T-helper 2 cell treated with Interferon-gamma antibody and Interleukin-4, amounts not matched to agents 5 μg/mL and 100 μg/mL, for 36 hours (primary cell): ENCODE data around the gene TMOD4.
A peak's percentile ranks its signal among the peaks of the same experiment; 100 is the strongest.
"Not testable (repeated sequence)": the region's sequence is repeated elsewhere in the genome, so short reads cannot be mapped to it uniquely, and the experiment has no call there.

ENCODE experiments used
- DNase-seq: peaks from one replicate; pipeline ENCODE4 v3.0.0; 2021; ENCODE audit warnings: low spot score
- H3K27ac Mint-ChIP-seq: one replicate; pipeline ENCODE4 v1.8.0; 2021; ENCODE audit warnings: mild to moderate bottlenecking, mixed read lengths
- H3K27me3 Mint-ChIP-seq: one replicate; pipeline ENCODE4 v1.8.0; 2021; ENCODE audit warnings: low read depth, mixed read lengths
- H3K36me3 Mint-ChIP-seq: one replicate; pipeline ENCODE4 v1.8.0; 2021; ENCODE audit warnings: low read depth, mixed read lengths
- H3K4me1 Mint-ChIP-seq: one replicate; pipeline ENCODE4 v1.8.0; 2021; ENCODE audit warnings: low read depth, mixed read lengths
- H3K4me3 Mint-ChIP-seq: one replicate; pipeline ENCODE4 v1.8.0; 2022; ENCODE audit warnings: mild to moderate bottlenecking, moderate library complexity, mixed read lengths
- H3K9me3 Mint-ChIP-seq: one replicate; pipeline ENCODE4 v1.8.0; 2021; ENCODE audit warnings: mixed read lengths

TMOD4 gene

DNA sequence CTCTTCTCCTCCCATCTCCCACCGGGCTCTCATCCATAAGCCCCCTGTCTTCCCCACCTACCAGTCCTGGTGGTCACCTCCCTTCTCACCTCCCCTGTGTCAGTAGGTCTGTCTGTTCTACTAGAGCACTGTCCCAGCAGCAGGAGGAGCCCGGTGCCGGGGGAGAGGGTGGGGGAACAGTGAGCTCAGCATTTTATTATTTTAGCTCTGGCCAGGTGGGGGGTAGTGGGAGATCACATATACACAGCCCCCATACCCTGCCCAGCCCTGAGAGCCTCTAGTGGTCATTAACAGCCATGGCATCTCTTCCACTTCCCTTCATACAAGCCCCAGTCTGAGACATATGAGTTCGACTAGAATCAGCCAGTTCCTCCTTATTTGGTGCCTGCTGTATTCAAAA lies at the start of gene TMOD4:
TMOD4 (minus strand) TSS at position 119 of the 400 bp plus-strand sequence. CDS start 1,106 bp downstream, outside the sequence.
- Mint-ChIP-seq H3K9me3 (no peaks in the 10 kb centered on the region), H3K27me3 (no peaks in the 10 kb centered on the region), H3K36me3 (peaks cover 44% of the 10 kb centered on the region), H3K4me3 (no peak within 1 kb of the TSS), H3K4me1 (no peaks in the 10 kb centered on the region), H3K27ac (no peak within 1 kb of the TSS)
- no peak for DNase-seq

DNA sequence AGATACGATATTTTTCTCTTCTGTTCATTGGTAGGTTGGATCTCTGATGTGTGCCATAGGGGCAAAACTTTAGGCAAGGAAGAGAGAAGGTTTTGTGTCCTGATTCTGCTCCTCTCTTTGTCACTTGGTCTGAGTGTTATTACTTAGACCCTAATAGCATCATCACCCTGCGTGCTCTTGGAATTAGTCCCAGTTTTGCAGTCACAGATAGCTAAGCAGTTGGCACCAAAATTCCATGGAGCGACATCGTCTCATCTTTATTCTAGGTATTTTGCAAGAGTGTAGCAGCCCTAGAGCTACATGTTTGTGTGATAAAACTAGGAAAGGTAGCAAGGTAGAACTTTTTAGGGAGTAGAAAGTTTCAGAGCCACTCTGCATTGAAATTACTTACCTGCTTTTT lies 46.3 kb upstream of the TMOD4 start:
- Mint-ChIP-seq H3K9me3 (no peaks in the 10 kb centered on the region), H3K4me3 (no peak overlapping the region), H3K27ac (no peak overlapping the region), H3K36me3 (peaks cover 7% of the 10 kb centered on the region), H3K4me1 (no peaks in the 10 kb centered on the region), H3K27me3 (no peaks in the 10 kb centered on the region)
- no peak for DNase-seq

DNA sequence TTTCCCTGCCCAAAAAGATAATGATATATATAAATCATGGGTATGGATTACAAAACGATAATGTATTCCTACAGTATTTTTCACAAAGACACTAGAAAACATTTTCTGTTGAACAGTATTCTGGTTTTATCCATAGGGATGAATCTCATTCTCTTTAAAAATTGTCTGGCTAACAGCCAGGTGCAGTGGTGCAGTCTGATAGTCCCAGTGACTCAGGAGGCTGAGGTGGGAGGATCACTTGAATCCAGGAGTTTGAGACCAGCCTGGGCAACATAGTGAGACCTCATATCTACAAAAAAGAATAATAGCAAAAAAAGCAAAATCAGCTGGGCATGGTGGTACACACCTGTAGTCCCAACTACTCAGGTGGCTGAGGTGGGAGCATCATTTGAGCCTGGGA lies 45.8 kb upstream of the TMOD4 start:
- peaks cover 4% of the 10 kb centered on the region for H3K36me3 Mint-ChIP-seq
- H3K27me3 Mint-ChIP-seq: no peaks in the 10 kb centered on the region
- DNase-seq: no peak
- no peak overlapping the region for H3K4me3 Mint-ChIP-seq
- H3K27ac Mint-ChIP-seq: peak overlapping the region; percentile 15
- no peaks in the 10 kb centered on the region for H3K4me1 Mint-ChIP-seq
- H3K9me3 Mint-ChIP-seq: no peaks in the 10 kb centered on the region

DNA sequence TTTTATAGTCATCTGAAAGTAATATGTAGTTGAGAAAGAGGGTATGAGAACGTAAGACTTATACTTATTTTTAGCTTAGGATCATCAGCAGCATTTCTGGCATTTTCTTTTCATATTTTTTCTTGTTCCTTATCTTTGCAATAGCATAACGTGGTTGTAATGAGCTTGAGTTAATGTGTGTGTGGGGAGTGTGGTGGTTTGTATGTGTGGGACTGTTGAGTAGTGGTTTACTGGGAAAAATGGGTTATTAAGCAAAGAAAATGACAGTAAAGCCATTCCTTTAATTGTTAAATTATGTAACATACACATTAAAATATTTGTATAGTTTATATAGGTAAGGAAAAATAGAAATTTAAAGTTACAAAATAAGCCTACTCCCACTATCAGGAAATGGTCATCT lies 37.8 kb upstream of the TMOD4 start:
- no peaks in the 10 kb centered on the region for H3K27me3 Mint-ChIP-seq
- peaks cover 32% of the 10 kb centered on the region for H3K4me1 Mint-ChIP-seq
- no peak overlapping the region for H3K4me3 Mint-ChIP-seq
- H3K27ac Mint-ChIP-seq: no peak overlapping the region
- DNase-seq: no peak
- peaks cover 26% of the 10 kb centered on the region for H3K36me3 Mint-ChIP-seq
- no peaks in the 10 kb centered on the region for H3K9me3 Mint-ChIP-seq

DNA sequence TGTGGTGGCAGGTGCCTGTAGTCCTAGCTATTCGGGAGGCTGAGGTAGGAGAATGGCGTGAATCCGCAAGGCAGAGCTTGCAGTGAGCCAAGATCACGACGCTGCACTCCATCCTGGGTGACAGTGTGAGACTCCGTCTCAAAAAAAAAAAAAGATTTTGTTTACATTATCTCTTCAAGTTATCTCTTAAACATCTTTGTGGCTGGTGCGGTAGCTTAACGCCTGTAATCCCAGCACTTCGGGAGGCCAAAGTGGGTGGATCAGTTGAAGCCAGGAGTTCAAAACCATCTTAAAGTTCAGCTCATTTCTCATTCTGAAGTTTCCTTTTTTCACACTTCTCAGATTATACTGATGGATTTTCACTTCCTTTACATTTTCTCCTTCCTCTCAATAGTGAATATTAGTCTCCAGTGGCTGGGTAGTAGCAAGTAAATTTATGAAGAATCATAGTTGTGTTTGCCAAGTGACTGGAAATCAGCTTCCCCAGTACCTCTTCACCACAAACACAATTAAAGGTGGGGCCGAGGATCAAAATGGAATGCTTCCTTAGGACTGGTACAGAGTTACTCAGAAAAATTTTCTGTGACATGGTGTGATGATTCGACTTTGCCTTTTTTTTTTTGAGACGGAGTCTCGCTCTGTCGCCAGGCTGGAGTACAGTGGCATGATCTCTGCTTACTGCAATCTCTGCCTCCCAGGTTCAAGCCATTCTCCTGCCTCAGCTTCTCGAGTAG lies 36.4 kb upstream of the TMOD4 start:
- DNase-seq: peak; percentile 47
- peak overlapping the region; percentile 89 for H3K27ac Mint-ChIP-seq
- H3K4me3 Mint-ChIP-seq: peak overlapping the region; percentile 81
- H3K4me1 Mint-ChIP-seq: peaks cover 32% of the 10 kb centered on the region
- H3K9me3 Mint-ChIP-seq: no peaks in the 10 kb centered on the region
- H3K36me3 Mint-ChIP-seq: peaks cover 33% of the 10 kb centered on the region
- H3K27me3 Mint-ChIP-seq: no peaks in the 10 kb centered on the region

DNA sequence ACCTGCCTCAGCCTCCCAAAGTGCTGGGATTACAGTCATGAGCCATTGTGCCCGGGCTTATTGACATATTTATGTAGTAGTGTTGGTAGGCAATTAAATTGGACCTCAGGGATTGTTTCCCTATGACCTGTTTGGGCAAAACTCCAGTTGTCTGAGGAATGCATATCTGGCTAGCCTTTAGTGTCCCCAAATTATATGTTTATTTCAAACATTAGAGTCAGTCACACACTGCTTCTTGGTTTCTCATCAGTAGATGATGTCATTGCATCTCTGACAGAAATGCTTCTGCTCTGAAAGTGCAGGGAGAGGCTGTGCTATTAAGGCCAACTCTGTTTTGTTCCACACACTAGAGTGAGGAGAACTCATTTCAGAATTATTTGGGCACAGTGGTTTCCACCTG lies 35.0 kb upstream of the TMOD4 start:
- peak overlapping the region; percentile 46 for H3K4me3 Mint-ChIP-seq
- no peaks in the 10 kb centered on the region for H3K9me3 Mint-ChIP-seq
- peaks cover 39% of the 10 kb centered on the region for H3K36me3 Mint-ChIP-seq
- peaks cover 28% of the 10 kb centered on the region for H3K4me1 Mint-ChIP-seq
- H3K27ac Mint-ChIP-seq: peak overlapping the region; percentile 49
- H3K27me3 Mint-ChIP-seq: no peaks in the 10 kb centered on the region
- no peak for DNase-seq

DNA sequence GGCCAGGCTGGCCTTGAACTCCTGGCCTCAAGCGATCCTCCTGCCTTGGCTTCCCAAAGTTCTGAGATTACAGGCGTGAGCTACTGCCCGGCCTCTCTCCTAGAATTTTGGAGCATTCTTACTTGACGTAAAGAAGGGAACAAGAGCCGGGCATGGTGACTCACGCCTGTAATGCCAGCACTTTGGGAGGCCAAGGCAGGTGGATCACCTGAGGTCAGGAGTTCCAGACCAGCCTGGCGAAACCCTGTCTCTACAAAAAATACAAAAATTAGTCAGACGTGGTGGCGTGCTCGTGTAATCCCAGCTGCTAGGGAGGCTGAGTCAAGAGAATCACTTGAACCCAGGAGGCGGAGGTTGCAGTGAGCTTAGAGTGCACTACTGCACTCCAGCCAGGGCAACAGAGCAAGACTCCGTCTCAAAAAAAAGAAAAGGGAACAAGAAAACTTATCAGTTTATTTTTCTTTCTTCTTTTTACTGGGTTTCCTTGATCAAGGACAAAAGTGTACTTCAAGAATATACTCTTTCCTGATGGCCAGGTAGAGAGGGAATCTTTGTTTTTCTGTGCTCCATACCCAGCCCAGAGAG lies 29.7 kb upstream of the TMOD4 start:
- H3K4me3 Mint-ChIP-seq, DNase-seq, H3K27me3 Mint-ChIP-seq, H3K27ac Mint-ChIP-seq, H3K9me3 Mint-ChIP-seq: not testable (repeated sequence)
- H3K4me1 Mint-ChIP-seq: peaks cover 13% of the 10 kb centered on the region
- H3K36me3 Mint-ChIP-seq: peaks cover 28% of the 10 kb centered on the region

DNA sequence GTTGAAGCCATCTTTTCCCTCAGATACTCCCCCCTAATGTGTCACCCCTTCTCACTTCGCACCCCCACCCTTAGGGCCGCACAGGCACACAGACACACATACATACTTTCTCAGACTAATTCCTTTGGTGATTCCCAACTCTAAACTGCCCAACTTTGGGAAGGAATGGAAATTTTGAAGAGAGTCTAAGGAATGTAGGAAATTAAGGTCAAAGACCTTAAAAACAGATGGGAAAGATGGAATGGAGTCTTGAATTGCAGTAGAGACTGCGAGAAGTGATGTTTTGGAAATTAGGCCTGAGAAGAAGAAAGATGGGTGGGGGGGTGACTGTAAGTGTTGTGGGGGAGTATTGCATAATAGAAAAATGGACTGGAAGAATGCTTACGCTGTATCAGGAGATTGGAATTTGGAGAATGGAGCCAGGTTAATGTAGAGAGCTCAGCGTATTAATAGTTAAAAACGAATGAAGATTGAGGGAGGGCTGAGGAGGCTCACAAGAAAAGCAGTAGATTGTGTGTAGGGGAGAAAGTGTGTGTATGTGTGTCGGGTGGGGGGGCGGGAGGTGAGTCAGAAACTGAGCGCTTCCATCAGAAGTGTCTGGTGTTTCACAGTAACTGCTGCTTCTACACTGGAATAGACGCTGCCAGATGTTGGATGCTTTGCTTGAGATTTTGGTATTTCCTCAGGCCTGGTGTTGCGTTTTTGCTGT lies 24.2 kb upstream of the TMOD4 start:
- Mint-ChIP-seq H3K36me3 (peaks cover 17% of the 10 kb centered on the region), H3K4me1 (peaks cover 34% of the 10 kb centered on the region), H3K27me3 (no peaks in the 10 kb centered on the region), H3K9me3 (no peaks in the 10 kb centered on the region), H3K27ac (peak overlapping the region; percentile 93), H3K4me3 (peak overlapping the region; percentile 99)
- DNase-seq: no peak

DNA sequence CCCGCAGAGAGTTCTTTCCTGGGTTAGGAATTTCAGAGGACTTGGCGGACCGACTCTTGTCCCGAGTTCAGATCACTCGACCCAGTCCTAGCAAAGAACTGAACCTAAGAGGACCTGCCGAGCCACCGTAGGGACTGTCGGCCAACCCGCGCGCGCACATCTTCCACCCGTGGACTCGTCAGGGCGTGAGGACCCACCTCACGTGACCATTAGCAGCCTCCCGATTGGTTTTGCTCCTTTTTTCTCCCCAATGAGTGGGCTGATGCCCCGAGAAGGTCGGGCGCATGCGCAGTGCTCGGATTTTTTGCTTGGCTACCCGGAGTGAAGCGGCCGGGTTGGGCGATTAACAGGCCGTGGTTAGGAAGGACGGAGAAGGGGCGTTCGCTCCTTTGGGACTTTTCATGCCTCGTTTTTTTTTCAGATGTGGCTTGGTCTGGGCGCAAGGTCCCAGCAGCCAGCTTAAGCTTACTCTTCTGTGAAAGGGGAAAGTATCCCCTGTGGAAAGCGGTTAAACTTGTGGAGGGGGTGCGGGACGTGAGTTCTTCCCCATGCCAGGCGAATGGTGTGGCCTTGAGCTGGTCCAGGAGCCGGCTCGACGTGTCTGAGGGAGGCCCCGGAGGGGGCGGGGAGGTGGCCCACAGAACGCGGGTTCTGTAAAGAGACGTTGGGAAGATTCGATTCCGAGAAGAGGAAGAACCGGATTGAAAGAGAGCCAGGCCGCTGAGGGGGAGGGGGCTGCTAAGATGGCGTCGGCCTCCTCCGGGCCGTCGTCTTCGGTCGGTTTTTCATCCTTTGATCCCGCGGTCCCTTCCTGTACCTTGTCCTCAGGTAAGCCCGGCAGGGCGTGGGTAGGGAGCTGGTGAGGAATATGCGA lies 22.7 kb upstream of the TMOD4 start, which contains the start of gene PIP5K1A:
PIP5K1A (plus strand) TSS at position 299 of the 874 bp plus-strand sequence; CDS start at position 744, 445 bp downstream.
- H3K27me3 Mint-ChIP-seq: peaks cover 4% of the 10 kb centered on the region
- peaks cover 32% of the 10 kb centered on the region for H3K4me1 Mint-ChIP-seq
- peak within 1 kb of the TSS; percentile 99 for H3K4me3 Mint-ChIP-seq
- peak within 1 kb of the TSS; percentile 93 for H3K27ac Mint-ChIP-seq
- peaks cover 17% of the 10 kb centered on the region for H3K36me3 Mint-ChIP-seq
- no peaks in the 10 kb centered on the region for H3K9me3 Mint-ChIP-seq
- DNase-seq: peak; percentile 96

DNA sequence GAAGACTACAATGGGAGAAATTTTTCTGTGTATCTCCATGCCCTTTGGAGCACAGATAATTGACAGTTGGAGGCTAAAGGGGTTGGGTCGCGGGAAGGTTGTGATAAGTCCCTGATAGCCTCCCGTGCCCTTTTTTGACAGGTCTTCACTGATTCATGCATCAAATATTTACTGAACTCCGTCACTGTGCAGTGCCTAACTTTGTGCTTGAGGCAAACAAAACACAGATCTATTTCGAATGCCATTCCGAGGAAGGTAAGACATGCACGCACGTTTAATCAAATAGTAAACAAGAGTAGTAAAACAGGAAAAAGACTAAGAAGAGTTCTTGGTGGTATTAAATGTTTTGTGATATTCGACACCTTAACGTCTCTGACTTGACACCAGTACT lies 22.1 kb upstream of the TMOD4 start:
- DNase-seq: no peak
- H3K27ac Mint-ChIP-seq: peak overlapping the region; percentile 93
- peaks cover 15% of the 10 kb centered on the region for H3K36me3 Mint-ChIP-seq
- H3K27me3 Mint-ChIP-seq: peaks cover 6% of the 10 kb centered on the region
- peaks cover 32% of the 10 kb centered on the region for H3K4me1 Mint-ChIP-seq
- H3K4me3 Mint-ChIP-seq: peak overlapping the region; percentile 99
- no peaks in the 10 kb centered on the region for H3K9me3 Mint-ChIP-seq

DNA sequence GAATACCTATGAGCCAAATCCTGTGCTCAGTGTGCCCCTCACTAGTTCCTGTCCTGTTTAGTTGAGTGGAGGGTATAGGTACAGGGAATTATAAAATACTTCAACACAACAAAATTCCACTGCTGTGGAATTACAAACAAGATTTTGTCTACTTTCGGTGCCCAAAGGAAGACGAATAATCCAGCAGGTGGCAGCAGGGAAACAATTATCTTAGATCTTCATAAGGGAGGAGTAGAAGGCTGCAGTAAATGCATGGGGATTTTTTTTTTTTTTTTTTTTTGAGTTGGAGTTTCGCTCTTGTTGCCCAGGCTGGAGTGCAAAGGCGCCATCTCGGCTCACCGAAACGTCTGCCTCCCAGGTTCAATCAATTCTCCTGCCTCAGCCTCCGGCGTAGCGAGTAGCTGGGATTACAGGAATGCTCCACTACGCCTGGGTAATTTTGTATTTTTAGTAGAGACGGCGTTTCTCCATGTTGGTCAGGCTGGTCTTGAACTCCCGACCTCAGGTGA lies 20.6 kb upstream of the TMOD4 start:
- peaks cover 9% of the 10 kb centered on the region for H3K27me3 Mint-ChIP-seq
- H3K36me3 Mint-ChIP-seq: peaks cover 15% of the 10 kb centered on the region
- no peak overlapping the region for H3K27ac Mint-ChIP-seq
- H3K4me1 Mint-ChIP-seq: peaks cover 26% of the 10 kb centered on the region
- DNase-seq: peak; percentile 39
- peak overlapping the region; percentile 64 for H3K4me3 Mint-ChIP-seq
- no peaks in the 10 kb centered on the region for H3K9me3 Mint-ChIP-seq

DNA sequence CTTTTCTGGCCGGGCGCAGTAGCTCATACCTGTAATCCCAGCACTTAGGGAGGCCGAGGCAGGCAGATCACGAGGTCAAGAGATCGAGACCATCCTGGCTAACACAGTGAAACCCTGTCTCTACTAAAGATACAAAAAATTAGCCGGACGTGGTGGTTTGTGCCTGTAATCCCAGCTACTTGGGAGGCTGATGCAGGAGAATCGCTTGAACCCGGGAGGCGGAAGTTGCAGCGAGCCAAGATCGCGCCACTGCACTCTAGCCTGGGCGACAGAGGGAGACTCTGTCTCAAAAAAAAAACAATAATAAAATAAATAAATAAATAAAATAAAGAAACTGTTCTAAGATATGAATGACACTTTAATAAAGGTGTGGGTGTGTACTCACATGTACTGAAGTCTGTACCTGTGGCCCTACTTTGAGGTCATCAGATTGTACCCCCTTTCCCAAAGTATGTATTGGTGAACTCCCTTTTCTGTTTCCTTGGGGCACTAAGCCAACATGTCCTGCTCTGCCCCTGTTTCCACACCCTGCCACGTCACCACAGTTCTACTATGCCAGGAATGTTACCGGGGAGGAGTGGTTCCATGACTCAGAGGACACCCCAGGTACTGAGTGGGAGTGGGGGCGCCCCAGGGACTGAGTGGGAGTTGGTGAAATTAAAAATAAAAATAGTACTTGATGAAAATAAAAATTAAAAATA lies 19.3 kb upstream of the TMOD4 start:
- H3K27me3 Mint-ChIP-seq, H3K4me3 Mint-ChIP-seq, H3K9me3 Mint-ChIP-seq, H3K27ac Mint-ChIP-seq, DNase-seq: not testable (repeated sequence)
- peaks cover 15% of the 10 kb centered on the region for H3K36me3 Mint-ChIP-seq
- peaks cover 22% of the 10 kb centered on the region for H3K4me1 Mint-ChIP-seq

DNA sequence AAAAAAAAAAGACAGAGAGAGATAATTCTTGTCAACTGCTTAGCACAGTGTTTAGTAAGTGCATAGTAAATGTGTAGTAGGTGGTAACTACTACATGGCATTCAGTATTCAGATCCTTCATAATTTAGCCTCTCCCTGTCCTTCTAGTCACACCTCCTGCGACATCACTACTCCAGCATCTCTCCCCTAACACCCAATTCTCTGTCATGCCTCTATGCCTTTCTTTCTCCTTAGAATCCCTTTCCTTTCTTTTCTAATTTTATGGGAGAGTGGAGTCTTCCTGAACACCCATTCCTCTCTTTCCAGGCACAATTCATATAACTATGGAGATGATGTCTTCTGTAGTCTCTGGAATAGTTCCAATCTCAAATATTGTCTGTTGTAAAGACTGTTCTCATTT lies 18.1 kb upstream of the TMOD4 start:
- DNase-seq: no peak
- Mint-ChIP-seq H3K4me1 (peaks cover 22% of the 10 kb centered on the region), H3K36me3 (peaks cover 7% of the 10 kb centered on the region), H3K9me3 (no peaks in the 10 kb centered on the region), H3K27ac (no peak overlapping the region), H3K4me3 (no peak overlapping the region), H3K27me3 (peaks cover 9% of the 10 kb centered on the region)
